Trophoblast cell (in vitro differentiated cells and primary cell): ENCODE results near the gene EXOC1.

Experiments used
- DNase-seq, 2 donors: peaks; one replicate each; pipeline ENCODE4 v3.0.0-alpha.2; 2016
- H2AFZ ChIP-seq: 2 replicates; pipeline ENCODE4 v1.6.1; 2013; ENCODE audit warnings: low read length, moderate library complexity, mild to moderate bottlenecking; ENCODE audit not compliant: insufficient read depth, poor library complexity
- H2AK5ac ChIP-seq: 2 replicates; pipeline ENCODE4 v1.6.1; 2013; ENCODE audit warnings: mild to moderate bottlenecking, low read length
- H2BK120ac ChIP-seq: 2 replicates; pipeline ENCODE4 v1.6.1; 2013; ENCODE audit warnings: low read length, mild to moderate bottlenecking, moderate library complexity; ENCODE audit not compliant: insufficient read depth, poor library complexity
- H2BK12ac ChIP-seq: 2 replicates; pipeline ENCODE4 v1.6.1; 2013; ENCODE audit warnings: mild to moderate bottlenecking, low read length, moderate library complexity
- H2BK5ac ChIP-seq: 2 replicates; pipeline ENCODE4 v1.6.1; 2013; ENCODE audit warnings: low read length, low read depth, moderate library complexity, mild to moderate bottlenecking; ENCODE audit not compliant: poor library complexity
- H3K14ac ChIP-seq: 2 replicates; pipeline ENCODE4 v1.6.1; 2013; ENCODE audit warnings: mild to moderate bottlenecking, low read length
- H3K18ac ChIP-seq: 2 replicates; pipeline ENCODE4 v1.6.1; 2013; ENCODE audit warnings: mild to moderate bottlenecking, low read length
- H3K23ac ChIP-seq: 2 replicates; pipeline ENCODE4 v1.6.1; 2013; ENCODE audit warnings: low read length
- H3K27ac ChIP-seq: 2 replicates; pipeline ENCODE4 v1.5.1; 2013; ENCODE audit warnings: low read depth, mild to moderate bottlenecking, inconsistent platforms, low read length, moderate library complexity
- H3K27me3 ChIP-seq: 2 replicates; pipeline ENCODE4 v1.6.1; 2013; ENCODE audit warnings: inconsistent platforms, mild to moderate bottlenecking, low read length, moderate library complexity; ENCODE audit not compliant: insufficient read depth
- H3K36me3 ChIP-seq, 2 experiments: 1 replicate in 1 of 2; 2 replicates in 1 of 2; pipeline ENCODE4 v1.6.1; 2013; ENCODE audit warnings: low read length in 2 of 2, mild to moderate bottlenecking in 2 of 2, moderate library complexity in 1 of 2; ENCODE audit not compliant: insufficient read depth in 2 of 2, control insufficient read depth in 1 of 2
- H3K4ac ChIP-seq: 2 replicates; pipeline ENCODE4 v1.6.1; 2013; ENCODE audit warnings: low read depth, mild to moderate bottlenecking, low read length, moderate library complexity
- H3K4me1 ChIP-seq, 2 experiments: 1 replicate in 1 of 2; 2 replicates in 1 of 2; pipeline ENCODE4 v1.6.1; 2013; ENCODE audit warnings: low read length in 2 of 2, mild to moderate bottlenecking in 2 of 2, moderate library complexity in 1 of 2; ENCODE audit not compliant: insufficient read depth in 2 of 2, control insufficient read depth in 1 of 2
- H3K4me2 ChIP-seq: 2 replicates; pipeline ENCODE4 v1.6.1; 2013; ENCODE audit warnings: inconsistent platforms, mild to moderate bottlenecking, low read length, moderate library complexity
- H3K4me3 ChIP-seq: 2 replicates; pipeline ENCODE4 v1.5.1; 2013; ENCODE audit warnings: mild to moderate bottlenecking, low read depth, low read length, inconsistent platforms
- H3K79me1 ChIP-seq: one replicate; pipeline ENCODE4 v1.6.1; 2013; ENCODE audit warnings: low read length
- H3K79me2 ChIP-seq: 2 replicates; pipeline ENCODE4 v1.6.1; 2013; ENCODE audit warnings: low read length, mild to moderate bottlenecking; ENCODE audit not compliant: control insufficient read depth, insufficient read depth, poor library complexity
- H3K9ac ChIP-seq: 2 replicates; pipeline ENCODE4 v1.6.1; 2013; ENCODE audit warnings: mild to moderate bottlenecking, low read length
- H3K9me3 ChIP-seq: 2 replicates; pipeline ENCODE4 v1.6.1; 2013; ENCODE audit warnings: low read depth, mild to moderate bottlenecking, control low read depth, inconsistent platforms, low read length; ENCODE audit not compliant: insufficient read depth
- H4K12ac ChIP-seq: 2 replicates; pipeline ENCODE4 v1.6.1; 2013; ENCODE audit warnings: low read depth, mild to moderate bottlenecking, low read length, moderate library complexity
- H4K8ac ChIP-seq: 2 replicates; pipeline ENCODE4 v1.6.1; 2013; ENCODE audit warnings: low read depth, mild to moderate bottlenecking, low read length, moderate library complexity
- H4K91ac ChIP-seq: one replicate; pipeline ENCODE4 v1.6.1; 2013; ENCODE audit warnings: low read depth, mild to moderate bottlenecking, low read length, moderate library complexity
- WGBS: extraction: QIAGEN DNeasy Blood & Tissue Kit; methylation state at CpG from one replicate; pipeline ENCODE4 v1.1.7; 2013; ENCODE audit warnings: missing lambda C conversion rate; ENCODE audit not compliant: insufficient read length, insufficient coverage; ENCODE audit errors: extremely low coverage; 5-methylcytosine and 5-hydroxymethylcytosine counted together

The EXOC1 gene

DNA sequence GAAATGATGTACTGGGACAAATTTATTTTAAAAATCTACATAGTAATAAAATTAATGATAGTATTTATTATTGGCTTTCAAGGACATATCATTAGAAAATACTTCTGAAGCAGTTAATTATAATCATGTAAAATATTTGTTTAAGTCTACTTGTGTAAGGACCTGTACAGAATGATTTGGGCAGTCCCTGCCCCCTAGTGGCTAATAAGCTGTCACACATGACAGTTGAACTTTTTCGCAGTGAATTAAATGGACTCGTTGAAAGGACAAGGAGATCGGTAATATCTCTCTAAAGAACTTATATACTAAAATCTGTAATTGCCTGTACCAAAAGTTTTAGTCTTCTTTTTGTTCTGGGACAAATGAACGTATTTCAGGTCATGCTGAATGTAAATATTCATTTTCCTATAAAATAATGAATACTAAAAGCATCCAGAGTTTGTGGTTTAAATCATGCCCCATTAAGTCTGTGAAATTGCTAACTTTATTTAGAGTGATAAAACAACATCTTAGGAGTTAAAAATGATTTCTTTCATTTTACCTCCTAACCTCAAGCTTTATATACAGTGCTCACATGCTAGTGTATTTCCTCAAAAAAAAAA lies 13.6 kb downstream of the EXOC1 start:
- Histone ChIP-seq H3K79me2 (no peaks in the 10 kb centered on the region), H2AFZ (no peak overlapping the region), H3K9ac (no peak overlapping the region), H2BK12ac (no peak overlapping the region), H3K79me1 (no peaks in the 10 kb centered on the region), H3K4me2 (no peak overlapping the region), H3K27ac (no peak overlapping the region), H3K36me3 (peaks cover 2 to 6% of the 10 kb centered on the region in 2 experiments), H3K4me3 (no peak overlapping the region), H2BK5ac (no peak overlapping the region), H3K9me3 (no peaks in the 10 kb centered on the region), H3K4me1 (no peaks in the 10 kb centered on the region), H4K91ac (no peak overlapping the region), H3K4ac (no peak overlapping the region), H3K23ac (no peak overlapping the region), H3K14ac (no peak overlapping the region), H4K8ac (no peak overlapping the region), H3K27me3 (no peaks in the 10 kb centered on the region), H4K12ac (no peak overlapping the region), H3K18ac (no peak overlapping the region), H2AK5ac (no peak overlapping the region), H2BK120ac (no peak overlapping the region)
- no CpG with 5 or more reads among the region's 4 CpGs for WGBS
- DNase-seq, result peak; percentile 20 to 80

DNA sequence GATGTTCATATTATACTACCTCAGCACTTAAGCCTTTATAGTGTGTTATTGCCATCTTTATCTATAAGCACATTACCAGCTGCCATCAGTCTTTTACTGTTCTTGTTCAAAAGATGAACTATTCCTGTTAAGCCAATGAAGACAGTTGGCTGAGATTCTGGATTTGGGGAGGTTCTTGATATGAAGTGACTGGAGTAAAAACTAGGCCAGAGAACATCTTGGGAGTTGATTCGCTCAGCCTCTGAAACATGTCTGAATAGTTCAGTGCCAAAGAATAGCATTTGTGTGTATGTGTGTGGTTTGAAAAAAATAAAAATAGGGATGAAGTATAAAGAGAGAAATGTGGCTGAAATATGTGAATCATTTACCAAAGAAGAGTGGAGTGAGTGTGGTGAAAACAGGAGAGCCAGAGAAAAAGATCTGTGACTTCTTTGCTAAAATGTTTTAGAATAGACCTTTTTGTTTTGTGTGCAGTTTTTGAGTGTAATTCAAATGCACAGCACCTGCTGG lies 15.2 kb downstream of the EXOC1 start:
- Histone ChIP-seq H4K8ac (no peak overlapping the region), H3K18ac (no peak overlapping the region), H2BK5ac (no peak overlapping the region), H3K79me1 (no peaks in the 10 kb centered on the region), H3K23ac (no peak overlapping the region), H2BK120ac (no peak overlapping the region), H4K91ac (no peak overlapping the region), H4K12ac (no peak overlapping the region), H3K79me2 (no peaks in the 10 kb centered on the region), H3K27me3 (no peaks in the 10 kb centered on the region), H3K4ac (no peak overlapping the region), H3K9me3 (no peaks in the 10 kb centered on the region), H3K9ac (no peak overlapping the region), H3K4me2 (no peak overlapping the region), H3K4me3 (no peak overlapping the region), H2AK5ac (no peak overlapping the region), H3K36me3 (peaks cover 0 to 4% of the 10 kb centered on the region in 2 experiments), H3K27ac (no peak overlapping the region), H2BK12ac (no peak overlapping the region), H3K14ac (no peak overlapping the region), H3K4me1 (no peaks in the 10 kb centered on the region), H2AFZ (no peak overlapping the region)
- no peak for DNase-seq
- WGBS, result no CpG with 5 or more reads among the region's 1 CpG

DNA sequence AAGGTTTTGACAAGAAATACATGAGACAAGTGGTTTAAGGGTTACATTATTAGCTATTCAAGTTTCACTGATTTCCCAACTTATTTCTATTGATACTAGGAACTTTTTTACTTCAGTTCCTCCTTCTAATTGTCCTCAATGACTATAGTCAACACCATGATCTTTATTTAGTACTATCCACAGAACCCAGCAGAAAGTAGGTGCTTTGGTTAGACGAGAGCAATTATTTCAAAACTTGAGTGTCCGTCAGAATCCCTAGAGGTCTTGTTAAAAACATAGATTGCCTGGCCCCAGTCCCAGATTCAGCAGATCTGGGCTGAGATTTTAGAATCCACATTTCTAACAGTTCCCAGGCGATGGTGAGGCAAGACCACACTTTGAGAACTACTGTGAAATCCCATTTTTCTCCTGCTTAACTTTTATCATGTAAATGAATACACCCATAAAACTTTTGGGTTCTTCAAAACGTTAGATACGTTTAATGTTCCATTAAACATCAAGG lies 17.9 kb downstream of the EXOC1 start:
- Histone ChIP-seq H2AK5ac (no peak overlapping the region), H3K9me3 (no peaks in the 10 kb centered on the region), H3K27ac (peak overlapping the region; percentile 33), H4K12ac (no peak overlapping the region), H4K8ac (no peak overlapping the region), H4K91ac (no peak overlapping the region), H3K4me1 (no peaks in the 10 kb centered on the region), H3K36me3 (peaks cover 0 to 4% of the 10 kb centered on the region in 2 experiments), H3K18ac (no peak overlapping the region), H3K4me2 (no peak overlapping the region), H3K27me3 (no peaks in the 10 kb centered on the region), H3K4ac (no peak overlapping the region), H3K23ac (no peak overlapping the region), H3K79me1 (no peaks in the 10 kb centered on the region), H3K79me2 (no peaks in the 10 kb centered on the region), H3K4me3 (no peak overlapping the region), H2BK5ac (no peak overlapping the region), H2AFZ (no peak overlapping the region), H3K14ac (no peak overlapping the region), H2BK120ac (no peak overlapping the region), H3K9ac (no peak overlapping the region), H2BK12ac (no peak overlapping the region)
- DNase-seq, result no peak
- no CpG with 5 or more reads among the region's 5 CpGs for WGBS

DNA sequence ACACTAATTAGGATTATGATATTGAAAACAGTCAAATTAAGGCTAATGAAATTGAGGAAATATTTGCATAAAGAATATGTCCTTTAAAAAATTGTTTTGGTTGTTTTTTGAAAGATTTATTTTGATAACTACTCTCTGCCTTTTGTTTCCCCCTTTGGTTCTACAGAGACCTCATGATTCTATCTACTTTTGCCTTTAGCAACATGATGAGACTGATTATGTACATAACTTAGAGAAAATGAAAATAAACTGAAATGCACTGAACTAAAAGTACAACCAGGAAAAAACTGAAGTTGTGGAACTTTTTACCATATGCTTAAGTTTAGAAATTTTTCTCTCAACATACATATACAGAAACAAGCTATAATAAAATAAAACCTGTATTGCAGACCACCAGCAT lies 21.4 kb downstream of the EXOC1 start:
- Histone ChIP-seq H4K8ac (no peak overlapping the region), H2AK5ac (no peak overlapping the region), H3K27ac (no peak overlapping the region), H3K23ac (no peak overlapping the region), H3K9me3 (no peaks in the 10 kb centered on the region), H4K91ac (no peak overlapping the region), H3K4me1 (peaks cover 0 to 2% of the 10 kb centered on the region in 2 experiments), H3K9ac (no peak overlapping the region), H3K27me3 (no peaks in the 10 kb centered on the region), H3K4me3 (no peak overlapping the region), H3K14ac (no peak overlapping the region), H3K18ac (no peak overlapping the region), H2AFZ (no peak overlapping the region), H2BK12ac (no peak overlapping the region), H3K79me2 (no peaks in the 10 kb centered on the region), H2BK5ac (no peak overlapping the region), H4K12ac (no peak overlapping the region), H3K4ac (no peak overlapping the region), H3K4me2 (no peak overlapping the region), H3K79me1 (peaks cover 2% of the 10 kb centered on the region), H3K36me3 (no peaks in the 10 kb centered on the region), H2BK120ac (no peak overlapping the region)
- DNase-seq, result no peak
